Stimulated activated CD4-positive, alpha-beta T cell treated with anti-CD3 and anti-CD28 coated beads, Interleukin-4, amount 100 ng/mL, for 48 hours (primary cell): Measurements from ENCODE around the gene EIF3CL.
"Not testable (repeated sequence)": the region's sequence is repeated elsewhere in the genome, so short reads cannot be mapped to it uniquely, and the experiment has no call there.

Source experiments
- DNase-seq, 2 donors: peaks; one replicate each; pipeline ENCODE4 v3.0.0-alpha.2; 2020; ENCODE audit warnings: low read depth in 2 of 2

Gene EIF3CL

GRCh38 chr16:28403220-28404072 is at the start of gene EIF3CL:
Gene EIF3CL, minus strand, starts transcription at chr16:28403841. Its CDS starts 223 bp downstream, at chr16:28403618.
- DNase-seq = not testable (repeated sequence)

- DNase-seq = not testable (repeated sequence)
These were observed 43.4 kb upstream of the EIF3CL start for GRCh38 chr16:28447081-28447480.

- not testable (repeated sequence) for DNase-seq
These were observed 42.7 kb upstream of the EIF3CL start for GRCh38 chr16:28446388-28446787.

- not testable (repeated sequence) for DNase-seq
These were observed 40.3 kb upstream of the EIF3CL start for GRCh38 chr16:28443943-28444342.

GRCh38 chr16:28438899-28439298 is 35.3 kb upstream of the EIF3CL start:
- DNase-seq = not testable (repeated sequence)

GRCh38 chr16:28435340-28435739 is 31.7 kb upstream of the EIF3CL start:
- not testable (repeated sequence) for DNase-seq

- not testable (repeated sequence) for DNase-seq
These were observed 22.5 kb upstream of the EIF3CL start for GRCh38 chr16:28426060-28426680.

- not testable (repeated sequence) for DNase-seq
These were observed 17.6 kb upstream of the EIF3CL start for GRCh38 chr16:28421071-28421750.

GRCh38 chr16:28417033-28417432 is 13.4 kb upstream of the EIF3CL start:
- DNase-seq = not testable (repeated sequence)

- DNase-seq = not testable (repeated sequence)
These were observed 10.9 kb upstream of the EIF3CL start for GRCh38 chr16:28414530-28414929.

- not testable (repeated sequence) for DNase-seq
These were observed 9.9 kb upstream of the EIF3CL start for GRCh38 chr16:28413585-28413984.

GRCh38 chr16:28392054-28392453 is 11.6 kb downstream of the EIF3CL start:
- DNase-seq = not testable (repeated sequence)

GRCh38 chr16:28382177-28382867 is 21.3 kb downstream of the EIF3CL start:
- DNase-seq = not testable (repeated sequence)

- DNase-seq = not testable (repeated sequence)
These were observed 25.8 kb downstream of the EIF3CL start for GRCh38 chr16:28377822-28378221.

GRCh38 chr16:28377108-28377625 is 26.5 kb downstream of the EIF3CL start:
- not testable (repeated sequence) for DNase-seq

GRCh38 chr16:28375115-28375514 is 28.5 kb downstream of the EIF3CL start:
- not testable (repeated sequence) for DNase-seq

- DNase-seq = not testable (repeated sequence)
These were observed 29.4 kb downstream of the EIF3CL start for GRCh38 chr16:28374281-28374680.

- not testable (repeated sequence) for DNase-seq
These were observed 35.7 kb downstream of the EIF3CL start for GRCh38 chr16:28367926-28368325.

- DNase-seq = not testable (repeated sequence)
These were observed 39.1 kb downstream of the EIF3CL start for GRCh38 chr16:28364268-28365173.

- DNase-seq = not testable (repeated sequence)
These were observed 40.2 kb downstream of the EIF3CL start, which contains the start of gene NPIPB6 for GRCh38 chr16:28363408-28363807. Gene NPIPB6, minus strand, starts transcription at chr16:28363508. Its CDS starts 686 bp downstream, at chr16:28362822.
